ENCODE measurements around the gene TXNDC17.

DNA sequence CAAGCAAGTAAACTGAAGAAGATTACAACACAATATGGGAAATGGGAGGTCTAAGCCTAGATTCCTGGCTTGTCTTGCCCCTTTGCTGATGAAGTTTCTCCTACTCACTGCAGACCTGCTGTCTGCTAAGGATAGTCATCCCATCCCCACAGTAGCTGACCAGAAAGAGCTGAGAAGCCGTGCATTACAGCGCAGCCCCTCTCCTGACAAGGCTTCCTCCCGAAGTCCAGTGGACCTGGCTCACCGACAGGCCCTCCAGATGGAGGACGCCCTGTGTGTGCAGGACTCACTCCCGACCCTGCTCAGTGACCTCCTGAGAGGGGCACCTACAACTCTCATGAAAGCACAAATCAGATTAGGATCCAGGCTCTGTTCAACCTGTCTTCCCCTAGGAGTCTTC lies 35.7 kb upstream of the TXNDC17 start:
- TF ChIP-seq, protein P1, sequence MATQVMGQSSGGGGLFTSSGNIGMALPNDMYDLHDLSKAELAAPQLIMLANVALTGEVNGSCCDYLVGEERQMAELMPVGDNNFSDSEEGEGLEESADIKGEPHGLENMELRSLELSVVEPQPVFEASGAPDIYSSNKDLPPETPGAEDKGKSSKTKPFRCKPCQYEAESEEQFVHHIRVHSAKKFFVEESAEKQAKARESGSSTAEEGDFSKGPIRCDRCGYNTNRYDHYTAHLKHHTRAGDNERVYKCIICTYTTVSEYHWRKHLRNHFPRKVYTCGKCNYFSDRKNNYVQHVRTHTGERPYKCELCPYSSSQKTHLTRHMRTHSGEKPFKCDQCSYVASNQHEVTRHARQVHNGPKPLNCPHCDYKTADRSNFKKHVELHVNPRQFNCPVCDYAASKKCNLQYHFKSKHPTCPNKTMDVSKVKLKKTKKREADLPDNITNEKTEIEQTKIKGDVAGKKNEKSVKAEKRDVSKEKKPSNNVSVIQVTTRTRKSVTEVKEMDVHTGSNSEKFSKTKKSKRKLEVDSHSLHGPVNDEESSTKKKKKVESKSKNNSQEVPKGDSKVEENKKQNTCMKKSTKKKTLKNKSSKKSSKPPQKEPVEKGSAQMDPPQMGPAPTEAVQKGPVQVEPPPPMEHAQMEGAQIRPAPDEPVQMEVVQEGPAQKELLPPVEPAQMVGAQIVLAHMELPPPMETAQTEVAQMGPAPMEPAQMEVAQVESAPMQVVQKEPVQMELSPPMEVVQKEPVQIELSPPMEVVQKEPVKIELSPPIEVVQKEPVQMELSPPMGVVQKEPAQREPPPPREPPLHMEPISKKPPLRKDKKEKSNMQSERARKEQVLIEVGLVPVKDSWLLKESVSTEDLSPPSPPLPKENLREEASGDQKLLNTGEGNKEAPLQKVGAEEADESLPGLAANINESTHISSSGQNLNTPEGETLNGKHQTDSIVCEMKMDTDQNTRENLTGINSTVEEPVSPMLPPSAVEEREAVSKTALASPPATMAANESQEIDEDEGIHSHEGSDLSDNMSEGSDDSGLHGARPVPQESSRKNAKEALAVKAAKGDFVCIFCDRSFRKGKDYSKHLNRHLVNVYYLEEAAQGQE (IDR thresholded peaks at IDR 0.05; ENCODE audit: insufficient read depth in 1 of 2, low read depth in 2 of 2, low read length in 1 of 2): no peak
- TF ChIP-seq, protein P2, sequence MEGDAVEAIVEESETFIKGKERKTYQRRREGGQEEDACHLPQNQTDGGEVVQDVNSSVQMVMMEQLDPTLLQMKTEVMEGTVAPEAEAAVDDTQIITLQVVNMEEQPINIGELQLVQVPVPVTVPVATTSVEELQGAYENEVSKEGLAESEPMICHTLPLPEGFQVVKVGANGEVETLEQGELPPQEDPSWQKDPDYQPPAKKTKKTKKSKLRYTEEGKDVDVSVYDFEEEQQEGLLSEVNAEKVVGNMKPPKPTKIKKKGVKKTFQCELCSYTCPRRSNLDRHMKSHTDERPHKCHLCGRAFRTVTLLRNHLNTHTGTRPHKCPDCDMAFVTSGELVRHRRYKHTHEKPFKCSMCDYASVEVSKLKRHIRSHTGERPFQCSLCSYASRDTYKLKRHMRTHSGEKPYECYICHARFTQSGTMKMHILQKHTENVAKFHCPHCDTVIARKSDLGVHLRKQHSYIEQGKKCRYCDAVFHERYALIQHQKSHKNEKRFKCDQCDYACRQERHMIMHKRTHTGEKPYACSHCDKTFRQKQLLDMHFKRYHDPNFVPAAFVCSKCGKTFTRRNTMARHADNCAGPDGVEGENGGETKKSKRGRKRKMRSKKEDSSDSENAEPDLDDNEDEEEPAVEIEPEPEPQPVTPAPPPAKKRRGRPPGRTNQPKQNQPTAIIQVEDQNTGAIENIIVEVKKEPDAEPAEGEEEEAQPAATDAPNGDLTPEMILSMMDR (IDR thresholded peaks at IDR 0.05): no peak

Data from Panc1 (cell line).